Measurements from ENCODE around the gene PIP4K2A.

The PIP4K2A gene

DNA sequence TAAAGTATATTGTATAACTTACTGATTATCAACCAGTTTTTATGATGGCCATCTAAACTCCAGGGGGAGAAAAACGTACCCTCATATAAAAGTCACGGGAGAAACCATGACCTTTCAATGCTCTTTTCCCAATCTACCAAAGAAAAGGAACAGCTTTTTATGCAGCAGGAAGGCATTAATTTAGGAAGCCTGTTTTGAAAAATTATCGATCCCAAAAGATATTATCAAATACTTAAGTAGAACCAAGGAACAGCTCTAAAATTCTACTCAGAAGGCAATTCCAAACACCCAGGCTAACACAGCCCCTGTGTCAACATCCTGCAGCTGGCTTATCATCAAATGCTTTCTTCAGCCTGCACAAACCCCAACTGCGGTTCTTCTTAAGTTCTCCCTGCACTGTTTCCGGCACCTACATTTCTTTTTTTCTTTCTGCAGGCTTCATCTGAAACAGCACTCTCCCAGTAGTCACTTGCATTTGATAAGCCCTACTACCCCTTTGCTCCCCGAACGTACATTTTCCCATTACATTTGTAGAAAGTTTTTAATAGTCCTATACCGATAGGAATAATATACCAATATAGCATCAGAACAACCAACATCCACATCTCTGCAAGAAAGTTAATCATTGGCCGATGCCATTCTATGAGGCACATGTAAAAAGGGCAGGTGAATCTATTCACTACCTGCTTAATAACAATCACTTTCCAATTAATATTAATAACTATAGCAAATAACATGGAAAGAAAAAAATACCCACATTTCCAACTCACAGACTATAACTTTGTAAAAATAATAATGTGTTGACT, 47.9 kb downstream of the PIP4K2A start:
- H3K27ac ChIP-seq (ENCODE audit: low read depth, low read length), result no peak overlapping the region
- H3K4me3 ChIP-seq (ENCODE audit: low read depth, low read length), result no peak overlapping the region
- no peaks in the 10 kb centered on the region for H3K9me3 ChIP-seq (ENCODE audit: control insufficient read depth, insufficient read depth, low read length)
- H3K36me3 ChIP-seq (ENCODE audit: control insufficient read depth, insufficient read depth, low read length), result no peaks in the 10 kb centered on the region
- no peaks in the 10 kb centered on the region for H3K27me3 ChIP-seq (ENCODE audit: control insufficient read depth, insufficient read depth, low read length)
- H3K9ac ChIP-seq (ENCODE audit: low read depth, low read length), result no peak overlapping the region
- H3K4me1 ChIP-seq (ENCODE audit: control insufficient read depth, insufficient read depth, low read length), result peaks cover 49% of the 10 kb centered on the region

DNA sequence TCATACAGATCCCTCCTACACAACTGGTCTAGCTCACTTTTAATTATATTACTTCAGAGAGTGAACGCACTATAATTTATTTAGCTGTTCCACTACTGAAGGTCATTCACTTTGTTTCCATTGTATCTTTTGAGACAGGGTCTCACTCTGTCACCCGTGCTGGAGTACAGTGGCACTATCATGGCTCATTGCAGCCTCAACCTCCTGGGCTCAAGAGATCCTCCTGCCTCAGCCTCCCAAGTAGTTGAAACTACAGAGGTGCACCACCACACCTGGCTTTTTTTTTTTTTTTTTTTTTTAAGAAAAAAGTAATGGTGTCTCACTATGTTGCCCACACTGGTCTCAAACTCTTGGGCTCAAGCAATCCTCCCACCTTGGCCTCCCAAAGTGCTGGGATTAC, 49.0 kb downstream of the PIP4K2A start:
- peaks cover 53% of the 10 kb centered on the region for H3K4me1 ChIP-seq (ENCODE audit: control insufficient read depth, insufficient read depth, low read length)
- H3K36me3 ChIP-seq (ENCODE audit: control insufficient read depth, insufficient read depth, low read length), result no peaks in the 10 kb centered on the region
- H3K4me3 ChIP-seq (ENCODE audit: low read depth, low read length), result no peak overlapping the region
- no peak overlapping the region for H3K9ac ChIP-seq (ENCODE audit: low read depth, low read length)
- no peaks in the 10 kb centered on the region for H3K9me3 ChIP-seq (ENCODE audit: control insufficient read depth, insufficient read depth, low read length)
- H3K27ac ChIP-seq (ENCODE audit: low read depth, low read length), result no peak overlapping the region
- H3K27me3 ChIP-seq (ENCODE audit: control insufficient read depth, insufficient read depth, low read length), result no peaks in the 10 kb centered on the region

GRCh38 chr10:22662733-22663330, 51.5 kb downstream of the PIP4K2A start:
- Histone ChIP-seq H3K9ac (ENCODE audit: low read depth, low read length) (no peak overlapping the region), H3K9me3 (ENCODE audit: control insufficient read depth, insufficient read depth, low read length) (no peaks in the 10 kb centered on the region), H3K4me3 (ENCODE audit: low read depth, low read length) (no peak overlapping the region), H3K27me3 (ENCODE audit: control insufficient read depth, insufficient read depth, low read length) (no peaks in the 10 kb centered on the region), H3K36me3 (ENCODE audit: control insufficient read depth, insufficient read depth, low read length) (no peaks in the 10 kb centered on the region), H3K4me1 (ENCODE audit: control insufficient read depth, insufficient read depth, low read length) (peaks cover 51% of the 10 kb centered on the region), H3K27ac (ENCODE audit: low read depth, low read length) (no peak overlapping the region)

DNA sequence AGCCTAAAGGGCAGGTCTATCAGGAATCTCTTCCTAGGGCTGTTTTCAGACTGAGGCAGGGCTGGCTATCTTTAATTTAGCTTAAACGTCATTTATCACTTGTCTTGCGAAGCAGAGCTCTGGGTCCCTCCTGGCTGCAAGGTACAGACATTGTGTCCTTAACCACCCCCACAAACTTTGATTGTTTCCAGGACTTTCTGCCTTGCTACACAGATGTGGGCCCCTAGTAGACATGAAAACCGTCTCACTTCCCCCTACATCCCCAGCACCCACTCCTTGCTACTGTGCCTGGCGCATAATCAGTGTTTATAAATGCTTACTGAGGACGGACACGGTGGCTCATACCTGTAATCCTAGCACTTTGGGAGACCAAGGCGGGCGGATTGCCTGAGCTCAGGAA, 54.5 kb downstream of the PIP4K2A start:
- no peaks in the 10 kb centered on the region for H3K27me3 ChIP-seq (ENCODE audit: control insufficient read depth, insufficient read depth, low read length)
- H3K9me3 ChIP-seq (ENCODE audit: control insufficient read depth, insufficient read depth, low read length), result no peaks in the 10 kb centered on the region
- H3K4me1 ChIP-seq (ENCODE audit: control insufficient read depth, insufficient read depth, low read length), result peaks cover 45% of the 10 kb centered on the region
- H3K27ac ChIP-seq (ENCODE audit: low read depth, low read length), result peak overlapping the region; percentile 6
- H3K36me3 ChIP-seq (ENCODE audit: control insufficient read depth, insufficient read depth, low read length), result no peaks in the 10 kb centered on the region
- no peak overlapping the region for H3K9ac ChIP-seq (ENCODE audit: low read depth, low read length)
- no peak overlapping the region for H3K4me3 ChIP-seq (ENCODE audit: low read depth, low read length)

GRCh38 chr10:22658745-22659410, 55.5 kb downstream of the PIP4K2A start:
- Histone ChIP-seq H3K9ac (ENCODE audit: low read depth, low read length) (no peak overlapping the region), H3K4me3 (ENCODE audit: low read depth, low read length) (no peak overlapping the region), H3K27ac (ENCODE audit: low read depth, low read length) (peak overlapping the region; percentile 32), H3K4me1 (ENCODE audit: control insufficient read depth, insufficient read depth, low read length) (peaks cover 50% of the 10 kb centered on the region), H3K9me3 (ENCODE audit: control insufficient read depth, insufficient read depth, low read length) (no peaks in the 10 kb centered on the region), H3K27me3 (ENCODE audit: control insufficient read depth, insufficient read depth, low read length) (no peaks in the 10 kb centered on the region), H3K36me3 (ENCODE audit: control insufficient read depth, insufficient read depth, low read length) (no peaks in the 10 kb centered on the region)

- no peaks in the 10 kb centered on the region for H3K9me3 ChIP-seq (ENCODE audit: control insufficient read depth, insufficient read depth, low read length)
- no peak overlapping the region for H3K4me3 ChIP-seq (ENCODE audit: low read depth, low read length)
- peaks cover 43% of the 10 kb centered on the region for H3K4me1 ChIP-seq (ENCODE audit: control insufficient read depth, insufficient read depth, low read length)
- H3K9ac ChIP-seq (ENCODE audit: low read depth, low read length), result no peak overlapping the region
- no peaks in the 10 kb centered on the region for H3K36me3 ChIP-seq (ENCODE audit: control insufficient read depth, insufficient read depth, low read length)
- no peak overlapping the region for H3K27ac ChIP-seq (ENCODE audit: low read depth, low read length)
- no peaks in the 10 kb centered on the region for H3K27me3 ChIP-seq (ENCODE audit: control insufficient read depth, insufficient read depth, low read length)
These were observed 56.7 kb downstream of the PIP4K2A start for GRCh38 chr10:22657566-22658225.

- H3K9me3 ChIP-seq (ENCODE audit: control insufficient read depth, insufficient read depth, low read length), result no peaks in the 10 kb centered on the region
- H3K4me3 ChIP-seq (ENCODE audit: low read depth, low read length), result no peak overlapping the region
- peaks cover 38% of the 10 kb centered on the region for H3K4me1 ChIP-seq (ENCODE audit: control insufficient read depth, insufficient read depth, low read length)
- H3K27ac ChIP-seq (ENCODE audit: low read depth, low read length), result no peak overlapping the region
- no peaks in the 10 kb centered on the region for H3K27me3 ChIP-seq (ENCODE audit: control insufficient read depth, insufficient read depth, low read length)
- H3K36me3 ChIP-seq (ENCODE audit: control insufficient read depth, insufficient read depth, low read length), result no peaks in the 10 kb centered on the region
- no peak overlapping the region for H3K9ac ChIP-seq (ENCODE audit: low read depth, low read length)
These were observed 57.4 kb downstream of the PIP4K2A start for GRCh38 chr10:22657024-22657423.

DNA sequence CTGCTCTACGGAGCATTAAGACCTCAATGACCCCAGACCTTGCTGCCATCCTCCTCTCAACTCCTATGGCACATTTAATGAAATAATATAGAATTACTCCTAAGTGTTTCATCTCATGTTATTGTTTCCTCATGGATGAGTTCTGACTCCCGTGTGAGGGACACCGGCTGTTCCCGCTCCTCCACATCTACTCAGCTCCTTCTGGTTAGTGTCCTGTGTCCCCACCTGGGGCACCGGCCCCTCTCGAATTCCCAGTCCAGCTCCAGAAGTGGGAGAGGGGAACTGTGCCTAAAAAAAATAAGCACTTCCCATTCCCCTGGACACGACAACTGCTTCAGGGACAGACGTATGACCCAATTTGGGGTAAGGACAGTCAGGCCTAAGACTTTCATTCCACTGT, 58.3 kb downstream of the PIP4K2A start:
- Histone ChIP-seq H3K27me3 (ENCODE audit: control insufficient read depth, insufficient read depth, low read length) (no peaks in the 10 kb centered on the region), H3K9ac (ENCODE audit: low read depth, low read length) (no peak overlapping the region), H3K4me1 (ENCODE audit: control insufficient read depth, insufficient read depth, low read length) (peaks cover 38% of the 10 kb centered on the region), H3K4me3 (ENCODE audit: low read depth, low read length) (no peak overlapping the region), H3K27ac (ENCODE audit: low read depth, low read length) (no peak overlapping the region), H3K36me3 (ENCODE audit: control insufficient read depth, insufficient read depth, low read length) (no peaks in the 10 kb centered on the region), H3K9me3 (ENCODE audit: control insufficient read depth, insufficient read depth, low read length) (no peaks in the 10 kb centered on the region)

DNA sequence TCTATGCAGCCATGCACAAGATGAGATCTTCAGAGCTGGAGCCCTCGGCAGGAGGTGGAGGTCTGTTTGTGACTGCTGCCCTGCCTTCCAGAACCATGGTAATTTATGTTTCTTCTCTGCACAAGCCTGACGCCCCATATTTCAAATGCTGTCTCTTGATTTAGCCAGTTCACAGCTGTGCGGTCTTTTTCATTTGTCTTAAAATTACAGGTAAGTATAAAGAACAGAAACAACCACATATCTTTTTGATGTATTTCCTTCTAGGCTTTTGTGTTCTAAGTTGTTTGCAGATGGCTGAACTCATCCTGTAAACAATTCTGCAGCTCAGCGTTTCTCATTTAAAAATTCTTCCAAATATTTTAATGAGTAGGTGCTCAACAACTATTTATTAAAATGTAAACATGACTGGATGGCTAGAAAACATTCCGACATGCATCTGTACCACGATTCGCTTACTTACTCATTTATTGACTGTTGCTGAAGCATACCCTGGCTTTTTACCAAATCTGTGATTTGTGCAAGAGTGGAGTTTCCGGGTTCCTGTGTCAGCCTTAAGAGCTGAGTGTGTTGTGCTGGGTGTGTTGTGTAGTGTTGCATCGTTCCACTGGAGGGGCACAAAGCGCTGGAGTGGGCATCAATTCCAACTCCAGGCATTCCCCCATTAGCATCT, 58.9 kb downstream of the PIP4K2A start:
- Histone ChIP-seq H3K4me1 (ENCODE audit: control insufficient read depth, insufficient read depth, low read length) (peaks cover 32% of the 10 kb centered on the region), H3K36me3 (ENCODE audit: control insufficient read depth, insufficient read depth, low read length) (no peaks in the 10 kb centered on the region), H3K4me3 (ENCODE audit: low read depth, low read length) (no peak overlapping the region), H3K27me3 (ENCODE audit: control insufficient read depth, insufficient read depth, low read length) (no peaks in the 10 kb centered on the region), H3K27ac (ENCODE audit: low read depth, low read length) (no peak overlapping the region), H3K9me3 (ENCODE audit: control insufficient read depth, insufficient read depth, low read length) (no peaks in the 10 kb centered on the region), H3K9ac (ENCODE audit: low read depth, low read length) (no peak overlapping the region)

DNA sequence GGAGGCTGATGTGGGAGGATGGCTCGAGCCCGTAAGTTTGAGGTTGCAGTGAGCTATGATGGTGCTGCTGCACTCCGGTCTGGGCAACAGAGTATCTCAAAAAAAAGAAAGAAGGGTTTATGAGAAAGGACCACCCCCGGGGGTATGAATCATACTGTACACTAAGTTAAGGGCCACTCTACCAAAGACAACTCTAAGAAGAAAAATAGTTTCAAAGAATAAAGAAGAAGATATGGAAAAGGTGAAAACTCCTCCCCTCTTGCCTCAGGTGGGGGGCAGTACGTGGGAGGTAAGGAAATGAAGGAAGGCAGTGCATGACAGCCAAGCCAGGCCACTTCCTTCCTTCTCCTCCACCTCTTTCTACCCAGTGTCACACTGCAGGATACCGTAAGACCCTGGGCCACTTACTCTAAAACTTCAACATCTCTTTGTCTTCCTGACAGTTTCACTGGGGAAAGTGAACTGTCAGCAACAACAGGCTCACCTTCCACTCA, 61.3 kb downstream of the PIP4K2A start:
- Histone ChIP-seq H3K9ac (ENCODE audit: low read depth, low read length) (no peak overlapping the region), H3K4me3 (ENCODE audit: low read depth, low read length) (no peak overlapping the region), H3K36me3 (ENCODE audit: control insufficient read depth, insufficient read depth, low read length) (no peaks in the 10 kb centered on the region; the same call in 1 of the 2 replicates), H3K4me1 (ENCODE audit: control insufficient read depth, insufficient read depth, low read length) (peaks cover 30% of the 10 kb centered on the region), H3K27ac (ENCODE audit: low read depth, low read length) (no peak overlapping the region), H3K9me3 (ENCODE audit: control insufficient read depth, insufficient read depth, low read length) (no peaks in the 10 kb centered on the region), H3K27me3 (ENCODE audit: control insufficient read depth, insufficient read depth, low read length) (no peaks in the 10 kb centered on the region)

All from HUES48 (cell line).